DND-41 (cell line): ENCODE results near the gene FPR3.

ENCODE experiments used
- ATAC-seq: fragments of 200-7000 bp; cut with Tn5 transposase; 3 replicates; pipeline ENCODE4 v1.9.1; 2021; ENCODE audit warnings: low read depth; ENCODE audit not compliant: insufficient read depth
- DNase-seq: peaks from one replicate; pipeline ENCODE4 v3.0.0-alpha.2; 2020
- H2AFZ ChIP-seq: 2 replicates; pipeline ENCODE4 v1.6.0; 2012; ENCODE audit warnings: low read depth, low read length
- H3K27ac ChIP-seq: 2 replicates; pipeline ENCODE4 v1.5.1; 2012; ENCODE audit warnings: low read length, inconsistent platforms
- H3K27me3 ChIP-seq: fragments of 200-600 bp; sonication (generic); 2 replicates; pipeline ENCODE4 v1.6.0; 2012; ENCODE audit warnings: low read length, mild to moderate bottlenecking, inconsistent platforms; ENCODE audit not compliant: insufficient read depth, poor library complexity
- H3K36me3 ChIP-seq: 2 replicates; pipeline ENCODE4 v1.5.1; 2012; ENCODE audit warnings: low read length, inconsistent platforms; ENCODE audit not compliant: insufficient read depth
- H3K4me1 ChIP-seq: 2 replicates; pipeline ENCODE4 v1.5.1; 2012; ENCODE audit warnings: mild to moderate bottlenecking, low read length; ENCODE audit not compliant: insufficient read depth
- H3K4me2 ChIP-seq: 2 replicates; pipeline ENCODE4 v1.6.0; 2012; ENCODE audit warnings: mild to moderate bottlenecking, moderate library complexity, low read length, inconsistent platforms; ENCODE audit not compliant: insufficient read depth
- H3K4me3 ChIP-seq, 2 experiments: fragments of 200-600 bp in 1 of 2; shearing (Covaris generic) in 1 of 2; 2 replicates each; pipeline ENCODE4 v1.5.1; 2012 to 2016; ENCODE audit warnings: inconsistent platforms in 2 of 2, low read length in 2 of 2, mild to moderate bottlenecking in 2 of 2, low read depth in 1 of 2, moderate library complexity in 1 of 2
- H3K79me2 ChIP-seq: 2 replicates; pipeline ENCODE4 v1.6.0; 2012; ENCODE audit warnings: low read length, inconsistent platforms; ENCODE audit not compliant: insufficient read depth
- H3K9ac ChIP-seq: 2 replicates; pipeline ENCODE4 v1.6.0; 2012; ENCODE audit warnings: low read depth, mild to moderate bottlenecking, inconsistent platforms, low read length, moderate library complexity
- H3K9me3 ChIP-seq: 2 replicates; pipeline ENCODE4 v1.5.1; 2012; ENCODE audit warnings: low read length, moderate library complexity, mild to moderate bottlenecking, inconsistent platforms; ENCODE audit not compliant: insufficient read depth, severe bottlenecking
- H4K20me1 ChIP-seq: 2 replicates; pipeline ENCODE4 v1.6.0; 2012; ENCODE audit warnings: low read length; ENCODE audit not compliant: insufficient read depth
- EZH2 ChIP-seq: IDR thresholded peaks from 3 replicates; pipeline ENCODE4 v1.6.1; 2012; ENCODE audit warnings: borderline replicate concordance, low read depth, mild to moderate bottlenecking, moderate library complexity, low read length, inconsistent platforms; ENCODE audit not compliant: severe bottlenecking
- TF ChIP-seq, protein P1 (sequence below): IDR thresholded peaks from 2 replicates; pipeline ENCODE4 v1.5.1; 2012; ENCODE audit warnings: borderline replicate concordance, low read length, moderate library complexity, mild to moderate bottlenecking; ENCODE audit not compliant: poor library complexity, severe bottlenecking; ENCODE audit errors: extremely low read depth

Gene FPR3

GRCh38 chr19:51779703-51780102 is 15.3 kb upstream of the FPR3 start:
- Histone ChIP-seq H3K27me3 (peaks cover 14% of the 10 kb centered on the region), H3K36me3 (no peaks in the 10 kb centered on the region), H2AFZ (no peak overlapping the region), H3K4me1 (peaks cover 5% of the 10 kb centered on the region), H3K79me2 (no peaks in the 10 kb centered on the region), H3K9ac (no peak overlapping the region), H4K20me1 (no peaks in the 10 kb centered on the region), H3K4me3 (no peak overlapping the region), H3K9me3 (no peaks in the 10 kb centered on the region), H3K27ac (no peak overlapping the region), H3K4me2 (no peak overlapping the region)
- ATAC-seq: no peak
- no peak for DNase-seq
- TF ChIP-seq, protein P1, sequence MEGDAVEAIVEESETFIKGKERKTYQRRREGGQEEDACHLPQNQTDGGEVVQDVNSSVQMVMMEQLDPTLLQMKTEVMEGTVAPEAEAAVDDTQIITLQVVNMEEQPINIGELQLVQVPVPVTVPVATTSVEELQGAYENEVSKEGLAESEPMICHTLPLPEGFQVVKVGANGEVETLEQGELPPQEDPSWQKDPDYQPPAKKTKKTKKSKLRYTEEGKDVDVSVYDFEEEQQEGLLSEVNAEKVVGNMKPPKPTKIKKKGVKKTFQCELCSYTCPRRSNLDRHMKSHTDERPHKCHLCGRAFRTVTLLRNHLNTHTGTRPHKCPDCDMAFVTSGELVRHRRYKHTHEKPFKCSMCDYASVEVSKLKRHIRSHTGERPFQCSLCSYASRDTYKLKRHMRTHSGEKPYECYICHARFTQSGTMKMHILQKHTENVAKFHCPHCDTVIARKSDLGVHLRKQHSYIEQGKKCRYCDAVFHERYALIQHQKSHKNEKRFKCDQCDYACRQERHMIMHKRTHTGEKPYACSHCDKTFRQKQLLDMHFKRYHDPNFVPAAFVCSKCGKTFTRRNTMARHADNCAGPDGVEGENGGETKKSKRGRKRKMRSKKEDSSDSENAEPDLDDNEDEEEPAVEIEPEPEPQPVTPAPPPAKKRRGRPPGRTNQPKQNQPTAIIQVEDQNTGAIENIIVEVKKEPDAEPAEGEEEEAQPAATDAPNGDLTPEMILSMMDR: no peak
- no peak for TF ChIP-seq EZH2

- no peaks in the 10 kb centered on the region for H4K20me1 ChIP-seq
- H3K4me3 ChIP-seq: no peak overlapping the region
- no peak overlapping the region for H3K4me2 ChIP-seq
- no peaks in the 10 kb centered on the region for H3K9me3 ChIP-seq
- peaks cover 12% of the 10 kb centered on the region for H3K27me3 ChIP-seq
- no peaks in the 10 kb centered on the region for H3K79me2 ChIP-seq
- ATAC-seq (no peak), DNase-seq (no peak)
- peaks cover 5% of the 10 kb centered on the region for H3K4me1 ChIP-seq
- no peak for TF ChIP-seq EZH2
- TF ChIP-seq, protein P1: no peak
- H2AFZ ChIP-seq: no peak overlapping the region
- H3K9ac ChIP-seq: no peak overlapping the region
- no peaks in the 10 kb centered on the region for H3K36me3 ChIP-seq
- no peak overlapping the region for H3K27ac ChIP-seq
Measured at GRCh38 chr19:51780270-51780669, 14.7 kb upstream of the FPR3 start.

DNA sequence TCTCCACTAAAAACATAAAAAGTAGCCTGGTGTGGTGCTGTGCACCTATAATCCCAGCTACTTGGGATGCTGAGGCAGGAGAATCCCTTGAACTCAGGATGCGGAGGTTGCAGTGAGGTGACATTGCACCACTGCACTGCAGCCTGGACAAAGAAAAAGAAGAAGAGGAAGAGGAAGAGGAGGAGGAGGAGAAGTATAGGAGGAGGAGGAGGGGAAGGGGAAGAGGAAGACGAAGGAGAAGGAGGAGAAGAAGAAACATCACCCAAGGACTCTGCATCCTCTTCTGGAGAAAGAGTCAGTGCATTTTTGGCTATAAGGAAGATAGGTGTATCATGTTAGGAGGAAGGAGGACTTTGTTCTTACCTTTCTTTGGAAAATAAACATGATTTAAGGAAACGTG is 13.0 kb upstream of the FPR3 start:
- TF ChIP-seq, protein P1: no peak
- TF ChIP-seq EZH2: no peak
- no peaks in the 10 kb centered on the region for H4K20me1 ChIP-seq
- H3K79me2 ChIP-seq: no peaks in the 10 kb centered on the region
- H3K4me3 ChIP-seq: no peak overlapping the region
- no peaks in the 10 kb centered on the region for H3K36me3 ChIP-seq
- no peak overlapping the region for H3K4me2 ChIP-seq
- H3K27ac ChIP-seq: no peak overlapping the region
- no peak overlapping the region for H3K9ac ChIP-seq
- ATAC-seq: no peak
- no peak overlapping the region for H2AFZ ChIP-seq
- no peaks in the 10 kb centered on the region for H3K9me3 ChIP-seq
- H3K4me1 ChIP-seq: peaks cover 5% of the 10 kb centered on the region
- no peak for DNase-seq
- peaks cover 9% of the 10 kb centered on the region for H3K27me3 ChIP-seq

DNA sequence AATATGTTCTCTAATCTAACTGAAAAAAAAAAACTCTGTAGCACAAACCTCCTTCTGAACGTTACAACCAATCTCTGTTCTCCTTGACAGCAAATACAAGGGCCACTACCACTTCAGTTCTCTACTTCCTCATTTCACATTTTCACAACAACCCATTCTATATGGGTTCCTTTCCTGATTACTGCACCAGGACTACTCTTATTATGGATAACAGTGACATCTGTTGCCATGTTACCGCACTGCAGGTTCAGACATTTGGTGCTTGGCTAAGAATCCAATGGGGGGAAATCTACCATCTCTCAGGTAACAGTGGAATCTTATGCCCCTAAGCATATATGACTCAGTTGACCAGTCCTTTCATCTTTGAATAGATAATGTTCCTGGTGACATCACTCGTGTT is 11.6 kb upstream of the FPR3 start:
- no peak overlapping the region for H3K9ac ChIP-seq
- DNase-seq (no peak), ATAC-seq (no peak)
- no peak overlapping the region for H2AFZ ChIP-seq
- H3K4me2 ChIP-seq: no peak overlapping the region
- H3K4me1 ChIP-seq: no peaks in the 10 kb centered on the region
- TF ChIP-seq, protein P1: peak; percentile 50
- no peak for TF ChIP-seq EZH2
- no peaks in the 10 kb centered on the region for H4K20me1 ChIP-seq
- H3K9me3 ChIP-seq: peaks cover 4% of the 10 kb centered on the region
- no peak overlapping the region for H3K27ac ChIP-seq
- H3K79me2 ChIP-seq: no peaks in the 10 kb centered on the region
- H3K27me3 ChIP-seq: peaks cover 9% of the 10 kb centered on the region
- H3K36me3 ChIP-seq: no peaks in the 10 kb centered on the region
- H3K4me3 ChIP-seq: no peak overlapping the region
